ENCODE results near the gene NR6A1. TPM values are rescaled to one million over a fixed set of nuclear protein-coding genes. Genes with fewer than 3 reads are reported as not detected.

The NR6A1 gene
- total RNA-seq, 1 experiment from 2014 or later, result 0.77 TPM

GRCh38 chr9:124505006-124505900, 265.9 kb downstream of the NR6A1 start:
- Histone ChIP-seq H3K9ac (ENCODE audit: low read length) (no peak overlapping the region), H3K4me3 (ENCODE audit: low read length) (no peak overlapping the region), H3F3A (ENCODE audit: low read length, unreplicated experiment) (no peaks in the 10 kb centered on the region), H3K36me3 (ENCODE audit: low read depth, low read length) (no peaks in the 10 kb centered on the region), H3K4me1 (ENCODE audit: insufficient read depth, low read length) (no peaks in the 10 kb centered on the region), H3K79me2 (ENCODE audit: low read length) (no peaks in the 10 kb centered on the region), H3K9me3 (ENCODE audit: low read length) (no peaks in the 10 kb centered on the region), H3K27ac (ENCODE audit: low read length) (no peak overlapping the region), H4K20me1 (ENCODE audit: low read length) (no peaks in the 10 kb centered on the region), H3K27me3 (ENCODE audit: low read length) (no peaks in the 10 kb centered on the region), H3K9me2 (replicated peaks; ENCODE audit: low read length) (no peaks in the 10 kb centered on the region), H2AFZ (ENCODE audit: low read length) (no peak overlapping the region), H3K4me2 (ENCODE audit: low read length) (no peak overlapping the region)
- BruUV-seq (replicated peaks), result no TSS peak
- CTCF ChIA-PET, result no interaction called here
- DNase-seq (no peak), ATAC-seq (no peak)
- TF ChIP-seq EZH2 (IDR thresholded peaks at IDR 0.05; ENCODE audit: low read length, unreplicated experiment), result no peak
- no peak for TF ChIP-seq CTCF (conservative IDR thresholded peaks at IDR 0.05; ENCODE audit: low read depth, low read length)
- no peak for TF ChIP-seq EZH2phosphoT487 (IDR thresholded peaks at IDR 0.05; ENCODE audit: borderline replicate concordance, low read length)
- POLR2A ChIA-PET (ENCODE audit: unreplicated experiment), result interaction anchor here (0.6 kb wide), 1 partner anchor 565 kb away, joined by 4 read pairs; no protein-coding TSS in a partner anchor
- intact Hi-C loops (cut with micrococcal nuclease), result no loop called here

- Histone ChIP-seq H3K4me3 (ENCODE audit: low read length) (no peak overlapping the region), H2AFZ (ENCODE audit: low read length) (no peak overlapping the region), H3K4me1 (ENCODE audit: insufficient read depth, low read length) (no peaks in the 10 kb centered on the region), H3K9me2 (replicated peaks; ENCODE audit: low read length) (no peaks in the 10 kb centered on the region), H4K20me1 (ENCODE audit: low read length) (no peaks in the 10 kb centered on the region), H3K4me2 (ENCODE audit: low read length) (no peak overlapping the region), H3K36me3 (ENCODE audit: low read depth, low read length) (no peaks in the 10 kb centered on the region), H3K9me3 (ENCODE audit: low read length) (no peaks in the 10 kb centered on the region), H3K9ac (ENCODE audit: low read length) (no peak overlapping the region), H3F3A (ENCODE audit: low read length, unreplicated experiment) (no peaks in the 10 kb centered on the region), H3K27ac (ENCODE audit: low read length) (no peak overlapping the region), H3K27me3 (ENCODE audit: low read length) (no peaks in the 10 kb centered on the region), H3K79me2 (ENCODE audit: low read length) (no peaks in the 10 kb centered on the region)
- intact Hi-C loops (cut with micrococcal nuclease), result no loop called here
- ChIA-PET POLR2A (ENCODE audit: unreplicated experiment) (interaction anchor here (0.6 kb wide), 1 partner anchor 564 kb away, joined by 4 read pairs; no protein-coding TSS in a partner anchor), CTCF (no interaction called here)
- TF ChIP-seq CTCF (conservative IDR thresholded peaks at IDR 0.05; ENCODE audit: low read depth, low read length) (no peak), EZH2phosphoT487 (IDR thresholded peaks at IDR 0.05; ENCODE audit: borderline replicate concordance, low read length) (no peak), EZH2 (IDR thresholded peaks at IDR 0.05; ENCODE audit: low read length, unreplicated experiment) (no peak)
- BruUV-seq (replicated peaks), result no TSS peak
- DNase-seq (no peak), ATAC-seq (no peak)
These were observed 266.5 kb downstream of the NR6A1 start for GRCh38 chr9:124504530-124505005.
